Measurements from ENCODE around the gene LMO7.
"Not testable (repeated sequence)": the region's sequence is repeated elsewhere in the genome, so short reads cannot be mapped to it uniquely, and the experiment has no call there.

Gene LMO7

GRCh38 chr13:75689686-75690085, 53.6 kb downstream of the LMO7 start:
- TF ChIP-seq CTCF (conservative IDR thresholded peaks at IDR 0.05; ENCODE audit: control insufficient read depth, insufficient read depth, low read depth, low read length), result no peak
- no peak overlapping the region for H3K4me3 ChIP-seq (ENCODE audit: control insufficient read depth, low read depth, low read length)
- peak; percentile 40 for DNase-seq (ENCODE audit: low read depth)

- H3K4me3 ChIP-seq (ENCODE audit: control insufficient read depth, low read depth, low read length), result no peak overlapping the region
- TF ChIP-seq CTCF (conservative IDR thresholded peaks at IDR 0.05; ENCODE audit: control insufficient read depth, insufficient read depth, low read depth, low read length), result no peak
- no peak for DNase-seq (ENCODE audit: low read depth)
Observed at GRCh38 chr13:75690607-75691006, 54.5 kb downstream of the LMO7 start.

GRCh38 chr13:75691183-75691582, 55.1 kb downstream of the LMO7 start:
- DNase-seq (ENCODE audit: low read depth), result peak; percentile 71
- no peak overlapping the region for H3K4me3 ChIP-seq (ENCODE audit: control insufficient read depth, low read depth, low read length)
- TF ChIP-seq CTCF (conservative IDR thresholded peaks at IDR 0.05; ENCODE audit: control insufficient read depth, insufficient read depth, low read depth, low read length), result no peak

DNA sequence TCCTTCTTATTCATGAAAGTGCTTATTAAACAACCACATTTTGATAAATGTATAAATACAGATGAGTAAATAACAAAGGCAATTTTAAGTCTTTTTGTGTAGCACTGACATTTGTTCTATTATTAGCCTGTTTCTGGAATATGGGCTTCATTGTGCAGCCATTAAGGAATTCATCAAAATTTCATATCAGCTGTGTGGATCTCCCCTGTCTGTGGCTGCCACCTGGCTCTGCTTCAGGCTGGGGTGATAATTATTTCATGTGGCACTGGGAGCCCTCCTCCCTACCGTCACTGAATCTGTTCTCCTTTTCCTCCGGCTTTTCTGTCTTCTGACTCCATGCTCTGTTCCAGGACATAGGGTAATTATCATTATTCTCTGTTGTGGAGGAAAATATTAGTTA, 57.1 kb downstream of the LMO7 start:
- DNase-seq (ENCODE audit: low read depth), result no peak
- no peak for TF ChIP-seq CTCF (conservative IDR thresholded peaks at IDR 0.05; ENCODE audit: control insufficient read depth, insufficient read depth, low read depth, low read length)
- no peak overlapping the region for H3K4me3 ChIP-seq (ENCODE audit: control insufficient read depth, low read depth, low read length)

- no peak for TF ChIP-seq CTCF (conservative IDR thresholded peaks at IDR 0.05; ENCODE audit: control insufficient read depth, insufficient read depth, low read depth, low read length)
- no peak for DNase-seq (ENCODE audit: low read depth)
- no peak overlapping the region for H3K4me3 ChIP-seq (ENCODE audit: control insufficient read depth, low read depth, low read length)
Observed at GRCh38 chr13:75694722-75695121, 58.6 kb downstream of the LMO7 start.

- TF ChIP-seq CTCF (conservative IDR thresholded peaks at IDR 0.05; ENCODE audit: control insufficient read depth, insufficient read depth, low read depth, low read length), result peak; percentile 91
- not testable (repeated sequence) for H3K4me3 ChIP-seq (ENCODE audit: control insufficient read depth, low read depth, low read length)
- DNase-seq (ENCODE audit: low read depth), result peak; percentile 77
Observed at GRCh38 chr13:75695908-75696307, 59.8 kb downstream of the LMO7 start.

- DNase-seq (ENCODE audit: low read depth), result no peak
- no peak for TF ChIP-seq CTCF (conservative IDR thresholded peaks at IDR 0.05; ENCODE audit: control insufficient read depth, insufficient read depth, low read depth, low read length)
- H3K4me3 ChIP-seq (ENCODE audit: control insufficient read depth, low read depth, low read length), result no peak overlapping the region
Observed at GRCh38 chr13:75699062-75699461, 62.9 kb downstream of the LMO7 start.

GRCh38 chr13:75699717-75700116, 63.6 kb downstream of the LMO7 start:
- DNase-seq (ENCODE audit: low read depth); H3K4me3 ChIP-seq (ENCODE audit: control insufficient read depth, low read depth, low read length): not testable (repeated sequence)
